ENCODE results near the gene TRERF1.
A peak's percentile ranks its signal among the peaks of the same experiment; 100 is the strongest.

TRERF1 gene

GRCh38 chr6:42294759-42295158 lies 157.0 kb downstream of the TRERF1 start:
- ATAC-seq = peak; percentile 68

GRCh38 chr6:42293386-42293977 lies 158.2 kb downstream of the TRERF1 start:
- Mint-ChIP-seq H3K27me3 (no peaks in the 10 kb centered on the region), H3K27ac (peak overlapping the region in 1 of 2 donors; percentile 78), H3K4me1 (peaks cover 51% of the 10 kb centered on the region), H3K4me3 (peak overlapping the region in 1 of 2 donors; percentile 2), H3K9me3 (peaks cover 0 to 8% of the 10 kb centered on the region in 2 donors)
- no peak for DNase-seq
- no peak for ATAC-seq

More at GRCh38 chr6:42294759-42295158, 157.0 kb downstream of the TRERF1 start:
- H3K9me3 Mint-ChIP-seq = peaks cover 0 to 8% of the 10 kb centered on the region in 2 donors
- H3K27me3 Mint-ChIP-seq = no peaks in the 10 kb centered on the region
- H3K27ac Mint-ChIP-seq = peak overlapping the region in 1 of 2 donors; percentile 36
- no peak overlapping the region for H3K4me3 Mint-ChIP-seq
- peaks cover 48% of the 10 kb centered on the region for H3K4me1 Mint-ChIP-seq
- DNase-seq = no peak

- Mint-ChIP-seq H3K27me3 (no peaks in the 10 kb centered on the region), H3K4me1 (peaks cover 62% of the 10 kb centered on the region), H3K4me3 (no peak overlapping the region), H3K27ac (peak overlapping the region in 1 of 2 donors; percentile 35), H3K9me3 (peaks cover 0 to 8% of the 10 kb centered on the region in 2 donors)
- ATAC-seq (peak; percentile 76), DNase-seq (peak in 1 of 2 donors; percentile 22)
These were observed 159.6 kb downstream of the TRERF1 start for GRCh38 chr6:42292004-42292740.

- Mint-ChIP-seq H3K27ac (peak overlapping the region in 1 of 2 donors; percentile 84), H3K27me3 (no peaks in the 10 kb centered on the region), H3K4me1 (peaks cover 30% of the 10 kb centered on the region), H3K9me3 (no peaks in the 10 kb centered on the region), H3K4me3 (no peak overlapping the region)
- DNase-seq = no peak
- no peak for ATAC-seq
These were observed 164.0 kb downstream of the TRERF1 start for GRCh38 chr6:42287756-42288155.

GRCh38 chr6:42281570-42281969 lies 170.2 kb downstream of the TRERF1 start:
- DNase-seq (peak in 1 of 2 donors; percentile 43), ATAC-seq (peak; percentile 54)
- H3K4me3 Mint-ChIP-seq = peak overlapping the region; percentile 12 to 63
- no peaks in the 10 kb centered on the region for H3K27me3 Mint-ChIP-seq
- peak overlapping the region; percentile 38 to 55 for H3K27ac Mint-ChIP-seq
- H3K4me1 Mint-ChIP-seq = peaks cover 71% of the 10 kb centered on the region
- H3K9me3 Mint-ChIP-seq = no peaks in the 10 kb centered on the region

GRCh38 chr6:42280966-42281533 lies 170.7 kb downstream of the TRERF1 start:
- DNase-seq (no peak), ATAC-seq (no peak)
- peak overlapping the region; percentile 12 to 63 for H3K4me3 Mint-ChIP-seq
- no peaks in the 10 kb centered on the region for H3K9me3 Mint-ChIP-seq
- peak overlapping the region; percentile 38 to 55 for H3K27ac Mint-ChIP-seq
- H3K27me3 Mint-ChIP-seq = no peaks in the 10 kb centered on the region
- peaks cover 72% of the 10 kb centered on the region for H3K4me1 Mint-ChIP-seq

GRCh38 chr6:42279966-42280629 lies 171.6 kb downstream of the TRERF1 start:
- H3K4me3 Mint-ChIP-seq = peak overlapping the region in 1 of 2 donors; percentile 57
- DNase-seq = no peak
- peaks cover 72% of the 10 kb centered on the region for H3K4me1 Mint-ChIP-seq
- H3K27ac Mint-ChIP-seq = peak overlapping the region in 1 of 2 donors; percentile 78
- no peaks in the 10 kb centered on the region for H3K9me3 Mint-ChIP-seq
- H3K27me3 Mint-ChIP-seq = no peaks in the 10 kb centered on the region
- no peak for ATAC-seq

GRCh38 chr6:42279144-42279781 lies 172.5 kb downstream of the TRERF1 start:
- Mint-ChIP-seq H3K9me3 (no peaks in the 10 kb centered on the region), H3K4me3 (peak overlapping the region; percentile 14 to 57), H3K4me1 (peaks cover 68% of the 10 kb centered on the region), H3K27me3 (no peaks in the 10 kb centered on the region), H3K27ac (peak overlapping the region; percentile 76 to 84)
- peak; percentile 29 to 57 for DNase-seq
- ATAC-seq = peak; percentile 86

- ATAC-seq (peak; percentile 84), DNase-seq (peak; percentile 25 to 32)
- Mint-ChIP-seq H3K4me3 (peak overlapping the region; percentile 14 to 57), H3K27ac (peak overlapping the region; percentile 84 to 93), H3K4me1 (peaks cover 66% of the 10 kb centered on the region), H3K9me3 (no peaks in the 10 kb centered on the region), H3K27me3 (no peaks in the 10 kb centered on the region)
These were observed 173.4 kb downstream of the TRERF1 start for GRCh38 chr6:42278131-42278853.

- peak overlapping the region; percentile 23 to 38 for H3K27ac Mint-ChIP-seq
- no peak for DNase-seq
- peaks cover 54% of the 10 kb centered on the region for H3K4me1 Mint-ChIP-seq
- no peaks in the 10 kb centered on the region for H3K9me3 Mint-ChIP-seq
- no peak overlapping the region for H3K4me3 Mint-ChIP-seq
- H3K27me3 Mint-ChIP-seq = no peaks in the 10 kb centered on the region
- no peak for ATAC-seq
These were observed 175.5 kb downstream of the TRERF1 start for GRCh38 chr6:42276034-42276890.

GRCh38 chr6:42275376-42276033 lies 176.2 kb downstream of the TRERF1 start:
- no peaks in the 10 kb centered on the region for H3K27me3 Mint-ChIP-seq
- H3K4me1 Mint-ChIP-seq = peaks cover 47% of the 10 kb centered on the region
- no peaks in the 10 kb centered on the region for H3K9me3 Mint-ChIP-seq
- ATAC-seq = no peak
- no peak overlapping the region for H3K27ac Mint-ChIP-seq
- no peak for DNase-seq
- H3K4me3 Mint-ChIP-seq = no peak overlapping the region

GRCh38 chr6:42274898-42275297 lies 176.8 kb downstream of the TRERF1 start:
- Mint-ChIP-seq H3K27me3 (no peaks in the 10 kb centered on the region), H3K4me3 (no peak overlapping the region), H3K9me3 (no peaks in the 10 kb centered on the region), H3K4me1 (peaks cover 46% of the 10 kb centered on the region), H3K27ac (no peak overlapping the region)
- ATAC-seq = no peak
- DNase-seq = no peak

Data from stimulated activated naive CD8-positive, alpha-beta T cell treated with anti-CD3 and anti-CD28 coated beads, Interleukin-15, amount 100 ng/mL, for 72 hours (primary cell).